SK-N-SH treated with all-trans-retinoic acid at 6 μM for 48 hours (cell line): ENCODE results near the gene TMEM217.

Source experiments
- ATAC-seq: fragments of 200-7000 bp; cut with Tn5 transposase; 3 replicates; pipeline ENCODE4 v1.9.1; 2020; ENCODE audit warnings: mild to moderate bottlenecking, moderate library complexity
- CSDC2 ChIP-seq: fragments of 250-450 bp; sonication (Bioruptor Pico); IDR thresholded peaks from 2 replicates; pipeline ENCODE4 v1.5.0; 2020; ENCODE audit warnings: mild to moderate bottlenecking, moderate library complexity
- ESRRG ChIP-seq: fragments of 250-450 bp; sonication (Bioruptor Pico); IDR thresholded peaks from 2 replicates; pipeline ENCODE4 v1.6.1; 2021; ENCODE audit warnings: mild to moderate bottlenecking
- GLIS3 ChIP-seq: fragments of 250-450 bp; sonication (Bioruptor Pico); IDR thresholded peaks from 2 replicates; pipeline ENCODE4 v1.5.0; 2020; ENCODE audit warnings: mild to moderate bottlenecking, moderate library complexity
- ISL1 ChIP-seq: fragments of 250-450 bp; sonication (Bioruptor Pico); IDR thresholded peaks from 2 replicates; pipeline ENCODE4 v2.1.2; 2022; ENCODE audit warnings: mild to moderate bottlenecking, moderate library complexity
- OSR1 ChIP-seq: fragments of 250-450 bp; sonication (Bioruptor Pico); IDR thresholded peaks from 2 replicates; pipeline ENCODE4 v1.8.0; 2022; ENCODE audit warnings: moderate library complexity, mild to moderate bottlenecking, inconsistent platforms
- PPARA ChIP-seq: fragments of 250-450 bp; sonication (Bioruptor Pico); IDR thresholded peaks from 2 replicates; pipeline ENCODE4 v1.5.0; 2020; ENCODE audit warnings: mild to moderate bottlenecking, borderline replicate concordance
- RARB ChIP-seq: fragments of 250-450 bp; sonication (Bioruptor Pico); IDR thresholded peaks from 2 replicates; pipeline ENCODE4 v1.8.0; 2021; ENCODE audit warnings: mild to moderate bottlenecking, moderate library complexity
- SNAI2 ChIP-seq: fragments of 250-450 bp; sonication (Bioruptor Pico); IDR thresholded peaks from 2 replicates; pipeline ENCODE4 v1.5.0; 2020; ENCODE audit warnings: mild to moderate bottlenecking, moderate library complexity
- TCF4 ChIP-seq: fragments of 250-450 bp; sonication (Bioruptor Pico); IDR thresholded peaks from 2 replicates; pipeline ENCODE4 v1.8.0; 2021; ENCODE audit warnings: mild to moderate bottlenecking, moderate library complexity, borderline replicate concordance
- TOX ChIP-seq: fragments of 250-450 bp; sonication (Bioruptor Pico); IDR thresholded peaks from 2 replicates; pipeline ENCODE4 v1.8.0; 2021; ENCODE audit warnings: mild to moderate bottlenecking, moderate library complexity, borderline replicate concordance
- ZC3H10 ChIP-seq: fragments of 250-450 bp; sonication (Bioruptor Pico); IDR thresholded peaks from 2 replicates; pipeline ENCODE4 v1.5.1; 2021; ENCODE audit warnings: mild to moderate bottlenecking, moderate library complexity
- ZFP3 ChIP-seq: fragments of 250-450 bp; sonication (Bioruptor Pico); IDR thresholded peaks from 2 replicates; pipeline ENCODE4 v1.5.0; 2020; ENCODE audit warnings: mild to moderate bottlenecking, moderate library complexity
- ZFP30 ChIP-seq: fragments of 450-650 bp; formaldehyde crosslinking; IDR thresholded peaks from 2 replicates; pipeline ENCODE4 v1.5.0; 2022; ENCODE audit warnings: mild to moderate bottlenecking, moderate library complexity
- ZNF8 ChIP-seq: fragments of 450-650 bp; formaldehyde crosslinking; IDR thresholded peaks from 2 replicates; pipeline ENCODE4 v1.5.0; 2020; ENCODE audit warnings: mild to moderate bottlenecking, moderate library complexity
- TF ChIP-seq, protein P1 (sequence below): fragments of 250-450 bp; sonication (Bioruptor Pico); IDR thresholded peaks from 2 replicates; pipeline ENCODE4 v1.8.0; 2020; ENCODE audit warnings: mild to moderate bottlenecking, moderate library complexity, borderline replicate concordance
- TF ChIP-seq, protein P2 (sequence below): fragments of 250-450 bp; sonication (Bioruptor Pico); IDR thresholded peaks from 2 replicates; pipeline ENCODE4 v1.8.0; 2021; ENCODE audit warnings: low read depth, mild to moderate bottlenecking, moderate library complexity, borderline replicate concordance
- TF ChIP-seq, protein P3 (sequence below): fragments of 250-450 bp; sonication (Bioruptor Pico); IDR thresholded peaks from 2 replicates; pipeline ENCODE4 v1.5.1; 2020; ENCODE audit warnings: low read depth, mild to moderate bottlenecking, moderate library complexity
- TF ChIP-seq, protein P4 (sequence below): fragments of 250-450 bp; sonication (Bioruptor Pico); IDR thresholded peaks from 2 replicates; pipeline ENCODE4 v1.5.1; 2021; ENCODE audit warnings: mild to moderate bottlenecking, moderate library complexity

TMEM217 gene

DNA sequence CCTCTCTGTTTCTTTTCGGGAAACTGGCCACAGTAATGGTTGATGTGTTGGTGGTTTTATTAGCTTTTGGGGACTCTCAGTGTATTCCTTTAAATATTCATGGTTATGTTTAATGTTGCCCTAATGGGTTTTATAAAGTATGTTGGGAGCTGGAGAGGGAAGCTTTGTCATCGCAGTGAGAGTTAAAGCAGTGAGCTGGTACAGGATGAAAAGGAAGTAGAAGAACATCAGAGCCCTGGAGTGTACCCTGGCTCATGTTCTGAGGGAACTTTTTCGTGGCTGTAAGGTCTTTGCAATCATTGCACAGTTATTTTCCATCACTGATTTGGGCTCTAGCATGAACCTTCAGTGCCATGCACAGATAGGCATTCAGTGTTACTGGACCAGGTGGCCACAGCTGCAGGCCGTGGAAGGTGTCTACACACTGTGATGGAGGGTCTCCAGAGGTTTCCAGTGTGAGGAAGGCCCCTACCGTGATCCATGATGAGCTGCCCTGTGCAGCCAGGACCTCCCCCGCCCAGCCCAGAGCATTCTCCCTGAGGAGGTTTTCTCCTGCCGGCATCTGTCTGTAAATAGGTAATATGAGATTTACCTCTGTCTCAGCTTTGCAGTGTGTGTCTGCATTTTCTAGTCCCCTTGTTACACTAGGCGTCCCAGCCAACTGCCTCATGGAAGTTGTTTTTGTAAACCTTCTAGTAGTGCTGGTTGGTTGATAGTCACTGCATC, 22.4 kb upstream of the TMEM217 start:
- no peak for ATAC-seq
- TF ChIP-seq RARB (CRISPR knock-in tag) (no peak), ZFP3 (no peak), TOX (CRISPR knock-in tag) (no peak), ZNF8 (CRISPR knock-in tag) (no peak), SNAI2 (CRISPR knock-in tag) (no peak), TCF4 (no peak), ISL1 (CRISPR knock-in tag) (no peak), ZC3H10 (CRISPR knock-in tag) (no peak)
- TF ChIP-seq, protein P1, sequence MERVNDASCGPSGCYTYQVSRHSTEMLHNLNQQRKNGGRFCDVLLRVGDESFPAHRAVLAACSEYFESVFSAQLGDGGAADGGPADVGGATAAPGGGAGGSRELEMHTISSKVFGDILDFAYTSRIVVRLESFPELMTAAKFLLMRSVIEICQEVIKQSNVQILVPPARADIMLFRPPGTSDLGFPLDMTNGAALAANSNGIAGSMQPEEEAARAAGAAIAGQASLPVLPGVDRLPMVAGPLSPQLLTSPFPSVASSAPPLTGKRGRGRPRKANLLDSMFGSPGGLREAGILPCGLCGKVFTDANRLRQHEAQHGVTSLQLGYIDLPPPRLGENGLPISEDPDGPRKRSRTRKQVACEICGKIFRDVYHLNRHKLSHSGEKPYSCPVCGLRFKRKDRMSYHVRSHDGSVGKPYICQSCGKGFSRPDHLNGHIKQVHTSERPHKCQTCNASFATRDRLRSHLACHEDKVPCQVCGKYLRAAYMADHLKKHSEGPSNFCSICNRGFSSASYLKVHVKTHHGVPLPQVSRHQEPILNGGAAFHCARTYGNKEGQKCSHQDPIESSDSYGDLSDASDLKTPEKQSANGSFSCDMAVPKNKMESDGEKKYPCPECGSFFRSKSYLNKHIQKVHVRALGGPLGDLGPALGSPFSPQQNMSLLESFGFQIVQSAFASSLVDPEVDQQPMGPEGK: no peak
- TF ChIP-seq, protein P2, sequence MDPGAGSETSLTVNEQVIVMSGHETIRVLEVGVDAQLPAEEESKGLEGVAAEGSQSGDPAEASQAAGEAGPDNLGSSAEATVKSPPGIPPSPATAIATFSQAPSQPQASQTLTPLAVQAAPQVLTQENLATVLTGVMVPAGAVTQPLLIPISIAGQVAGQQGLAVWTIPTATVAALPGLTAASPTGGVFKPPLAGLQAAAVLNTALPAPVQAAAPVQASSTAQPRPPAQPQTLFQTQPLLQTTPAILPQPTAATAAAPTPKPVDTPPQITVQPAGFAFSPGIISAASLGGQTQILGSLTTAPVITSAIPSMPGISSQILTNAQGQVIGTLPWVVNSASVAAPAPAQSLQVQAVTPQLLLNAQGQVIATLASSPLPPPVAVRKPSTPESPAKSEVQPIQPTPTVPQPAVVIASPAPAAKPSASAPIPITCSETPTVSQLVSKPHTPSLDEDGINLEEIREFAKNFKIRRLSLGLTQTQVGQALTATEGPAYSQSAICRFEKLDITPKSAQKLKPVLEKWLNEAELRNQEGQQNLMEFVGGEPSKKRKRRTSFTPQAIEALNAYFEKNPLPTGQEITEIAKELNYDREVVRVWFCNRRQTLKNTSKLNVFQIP (CRISPR knock-in tag): no peak
- TF ChIP-seq, protein P3, sequence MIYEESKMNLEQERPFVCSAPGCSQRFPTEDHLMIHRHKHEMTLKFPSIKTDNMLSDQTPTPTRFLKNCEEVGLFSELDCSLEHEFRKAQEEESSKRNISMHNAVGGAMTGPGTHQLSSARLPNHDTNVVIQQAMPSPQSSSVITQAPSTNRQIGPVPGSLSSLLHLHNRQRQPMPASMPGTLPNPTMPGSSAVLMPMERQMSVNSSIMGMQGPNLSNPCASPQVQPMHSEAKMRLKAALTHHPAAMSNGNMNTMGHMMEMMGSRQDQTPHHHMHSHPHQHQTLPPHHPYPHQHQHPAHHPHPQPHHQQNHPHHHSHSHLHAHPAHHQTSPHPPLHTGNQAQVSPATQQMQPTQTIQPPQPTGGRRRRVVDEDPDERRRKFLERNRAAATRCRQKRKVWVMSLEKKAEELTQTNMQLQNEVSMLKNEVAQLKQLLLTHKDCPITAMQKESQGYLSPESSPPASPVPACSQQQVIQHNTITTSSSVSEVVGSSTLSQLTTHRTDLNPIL (CRISPR knock-in tag): no peak

DNA sequence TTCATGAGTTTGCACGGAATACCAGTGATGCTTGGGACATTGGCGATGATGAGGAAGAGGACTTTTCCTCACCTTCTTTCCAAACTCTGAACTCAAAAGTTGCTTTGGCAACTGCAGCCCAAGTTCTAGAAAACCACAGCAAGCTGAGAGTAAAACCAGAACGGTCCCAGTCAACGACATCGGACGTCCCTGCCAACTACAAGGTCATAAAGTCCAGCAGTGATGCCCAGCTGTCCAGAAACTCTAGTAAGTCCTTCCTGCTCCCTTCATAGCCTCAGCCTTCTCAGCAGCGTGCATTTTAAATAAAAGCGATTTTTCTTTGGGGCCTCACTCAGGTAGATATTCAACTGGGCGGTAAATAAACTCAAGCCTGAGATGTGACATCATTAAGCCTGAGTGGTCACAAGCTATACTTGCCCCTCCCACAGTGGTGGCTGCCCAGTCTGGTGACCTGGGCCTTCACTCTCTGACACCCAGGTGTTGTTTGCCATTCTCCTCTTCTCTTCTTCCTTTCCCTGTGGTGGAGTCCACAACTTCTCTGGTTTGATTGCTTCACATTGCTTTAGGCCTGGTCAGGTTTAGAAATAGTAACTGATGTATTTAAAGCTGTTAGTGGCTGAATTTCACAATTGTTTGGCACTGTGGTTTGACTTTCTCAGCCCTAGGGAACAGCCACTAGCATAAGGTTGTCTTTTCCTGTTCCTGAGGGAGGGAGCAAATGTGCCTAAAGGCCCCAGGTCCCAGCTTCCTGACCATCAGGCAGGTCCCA, 21.6 kb upstream of the TMEM217 start:
- TF ChIP-seq, protein P2 (CRISPR knock-in tag): no peak
- TF ChIP-seq, protein P4, sequence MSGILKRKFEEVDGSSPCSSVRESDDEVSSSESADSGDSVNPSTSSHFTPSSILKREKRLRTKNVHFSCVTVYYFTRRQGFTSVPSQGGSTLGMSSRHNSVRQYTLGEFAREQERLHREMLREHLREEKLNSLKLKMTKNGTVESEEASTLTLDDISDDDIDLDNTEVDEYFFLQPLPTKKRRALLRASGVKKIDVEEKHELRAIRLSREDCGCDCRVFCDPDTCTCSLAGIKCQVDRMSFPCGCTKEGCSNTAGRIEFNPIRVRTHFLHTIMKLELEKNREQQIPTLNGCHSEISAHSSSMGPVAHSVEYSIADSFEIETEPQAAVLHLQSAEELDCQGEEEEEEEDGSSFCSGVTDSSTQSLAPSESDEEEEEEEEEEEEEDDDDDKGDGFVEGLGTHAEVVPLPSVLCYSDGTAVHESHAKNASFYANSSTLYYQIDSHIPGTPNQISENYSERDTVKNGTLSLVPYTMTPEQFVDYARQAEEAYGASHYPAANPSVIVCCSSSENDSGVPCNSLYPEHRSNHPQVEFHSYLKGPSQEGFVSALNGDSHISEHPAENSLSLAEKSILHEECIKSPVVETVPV (CRISPR knock-in tag): no peak
- TF ChIP-seq ESRRG (CRISPR knock-in tag) (no peak), OSR1 (CRISPR knock-in tag) (no peak), SNAI2 (CRISPR knock-in tag) (no peak), GLIS3 (CRISPR knock-in tag) (no peak), TOX (CRISPR knock-in tag) (no peak), ZNF8 (CRISPR knock-in tag) (no peak), CSDC2 (CRISPR knock-in tag) (no peak)
- TF ChIP-seq, protein P1: no peak
- TF ChIP-seq, all 23 proteins: peak for 0
- no peak for ATAC-seq

DNA sequence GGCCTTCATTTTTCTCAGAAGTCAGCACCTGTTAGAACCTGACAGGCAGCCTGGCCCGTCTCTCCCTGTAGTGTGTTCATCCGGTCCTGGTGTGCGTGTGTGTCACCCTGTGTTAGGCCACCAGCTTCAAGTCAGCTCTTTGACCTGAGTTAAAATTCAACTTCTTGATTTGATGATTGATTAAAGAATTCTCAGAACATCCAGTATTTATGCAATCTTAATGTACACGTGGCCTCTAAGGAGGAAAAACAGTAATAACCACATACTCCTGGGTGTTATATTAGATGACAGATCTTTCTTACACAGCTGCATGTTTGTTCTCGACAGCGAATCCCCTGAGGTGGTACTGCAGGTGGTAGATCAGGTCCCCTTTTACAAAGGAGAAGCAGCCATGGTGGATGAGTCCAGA, 19.1 kb upstream of the TMEM217 start:
- ATAC-seq: no peak
- no peak for TF ChIP-seq ZFP3
- TF ChIP-seq ISL1 (CRISPR knock-in tag): no peak
- no peak for TF ChIP-seq PPARA
- no peak for TF ChIP-seq ZC3H10 (CRISPR knock-in tag)
- TF ChIP-seq, protein P1: no peak
- TF ChIP-seq RARB (CRISPR knock-in tag): no peak
- TF ChIP-seq GLIS3 (CRISPR knock-in tag): no peak
- no peak for TF ChIP-seq ZFP30 (CRISPR knock-in tag)
- TF ChIP-seq, protein P3 (CRISPR knock-in tag): no peak
- no peak for TF ChIP-seq ZNF8 (CRISPR knock-in tag)
- no peak for TF ChIP-seq SNAI2 (CRISPR knock-in tag)
